SH-SY5Y (cell line): ENCODE data around the gene IFIT2.

Source experiments
- GATA2 ChIP-seq: IDR thresholded peaks from 2 replicates; pipeline ENCODE4 v1.6.1; 2011; ENCODE audit warnings: mild to moderate bottlenecking, low read depth, low read length
- GATA3 ChIP-seq: IDR thresholded peaks from 2 replicates; pipeline ENCODE4 v1.6.1; 2011; ENCODE audit warnings: low read depth, mild to moderate bottlenecking, low read length, moderate library complexity

DNA sequence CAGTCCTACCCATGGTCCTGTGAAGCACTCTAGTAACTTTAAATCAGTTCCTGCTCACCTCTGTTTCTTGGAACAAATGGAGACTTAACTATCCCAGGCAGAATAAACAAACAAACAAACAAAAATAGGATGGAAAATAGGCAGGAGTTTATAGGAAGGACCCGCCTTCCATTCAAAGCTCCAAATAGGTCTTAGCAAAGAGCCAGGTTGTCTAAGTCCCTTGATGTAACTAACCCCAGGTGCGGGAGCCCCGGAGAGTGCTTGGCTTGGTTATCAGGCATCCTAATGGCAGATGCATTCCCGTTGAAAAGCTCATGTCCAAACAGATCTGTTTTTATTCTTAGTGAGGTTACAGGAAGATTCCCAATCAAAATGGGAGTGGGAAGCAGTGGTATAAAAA, 2.2 kb downstream of the IFIT2 start:
- TF ChIP-seq GATA2 (no peak), GATA3 (no peak)
